Colonic mucosa (tissue), 4 donors: Measurements from ENCODE around the gene C19orf85. TPM values are rescaled to one million over a fixed set of nuclear protein-coding genes. Genes with fewer than 3 reads are reported as not detected.

Source experiments
- DNase-seq: peaks from one replicate; pipeline ENCODE4 v3.0.0-alpha.2; 2020
- H3K27ac ChIP-seq: fragments of 200-600 bp; one replicate; pipeline ENCODE4 v1.8.0; 2021
- H3K27me3 ChIP-seq: fragments of 200-600 bp; one replicate; pipeline ENCODE4 v1.8.0; 2021
- H3K36me3 ChIP-seq: fragments of 200-600 bp; one replicate; pipeline ENCODE4 v1.8.0; 2021
- H3K4me1 ChIP-seq: fragments of 200-600 bp; one replicate; pipeline ENCODE4 v1.8.0; 2021; ENCODE audit warnings: mild to moderate bottlenecking
- H3K4me3 ChIP-seq: fragments of 200-600 bp; one replicate; pipeline ENCODE4 v1.8.0; 2021
- H3K9ac ChIP-seq, 2 donors: one replicate each; pipeline ENCODE4 v1.7.0; 2013; ENCODE audit warnings: control low read depth in 2 of 2, low read depth in 2 of 2, low read length in 2 of 2
- H3K9me3 ChIP-seq: fragments of 200-600 bp; one replicate; pipeline ENCODE4 v1.8.0; 2021
- CTCF ChIP-seq: fragments of 200-600 bp; IDR thresholded peaks from one replicate; pipeline ENCODE4 v1.8.0; 2022; ENCODE audit warnings: antibody characterized with exemption, mild to moderate bottlenecking
- intact Hi-C: fragments of 100-400 bp; cut with DNase I; formaldehyde crosslinking; loops from one replicate; pipeline ENCODE4 v1.14.1; 2022
- total RNA-seq, 2 donors: library from RNA; stranded (reverse); fragmentation: NEBNext Ultra II Directional in 1 of 2; extraction: Animal tissue kit (Norgen Biotek cat#: 25700) in 1 of 2; gene quantifications; one replicate each; pipeline ENCODE4 v1.2.1, GENCODE V29; 2021
- donor health status: healthy.
- donor health status: DM: no; HTN: no; CAD: no.
- donor health status: DM: no; HTN: no; CAD: no.

C19orf85 gene
- total RNA-seq, 2 donors from 2014 or later: not detected

GRCh38 chr19:55491546-55492360 is 27.2 kb upstream of the C19orf85 start:
- H3K27ac ChIP-seq: no peak overlapping the region
- TF ChIP-seq CTCF: no peak

GRCh38 chr19:55490478-55491432 is 26.2 kb upstream of the C19orf85 start:
- no peak for DNase-seq
- no peaks in the 10 kb centered on the region for H3K9me3 ChIP-seq
- no peak overlapping the region for H3K9ac ChIP-seq
- no peak for TF ChIP-seq CTCF
- H3K4me3 ChIP-seq: no peak overlapping the region
- H3K27me3 ChIP-seq: no peaks in the 10 kb centered on the region
- H3K4me1 ChIP-seq: no peaks in the 10 kb centered on the region
- H3K36me3 ChIP-seq: no peaks in the 10 kb centered on the region
- intact Hi-C loops: no loop called here
- no peak overlapping the region for H3K27ac ChIP-seq

More at GRCh38 chr19:55491546-55492360, 27.2 kb upstream of the C19orf85 start:
- no peaks in the 10 kb centered on the region for H3K9me3 ChIP-seq
- DNase-seq: no peak
- no peaks in the 10 kb centered on the region for H3K4me1 ChIP-seq
- H3K9ac ChIP-seq: no peak overlapping the region
- H3K27me3 ChIP-seq: no peaks in the 10 kb centered on the region
- H3K4me3 ChIP-seq: no peak overlapping the region
- intact Hi-C loops: no loop called here
- no peaks in the 10 kb centered on the region for H3K36me3 ChIP-seq

DNA sequence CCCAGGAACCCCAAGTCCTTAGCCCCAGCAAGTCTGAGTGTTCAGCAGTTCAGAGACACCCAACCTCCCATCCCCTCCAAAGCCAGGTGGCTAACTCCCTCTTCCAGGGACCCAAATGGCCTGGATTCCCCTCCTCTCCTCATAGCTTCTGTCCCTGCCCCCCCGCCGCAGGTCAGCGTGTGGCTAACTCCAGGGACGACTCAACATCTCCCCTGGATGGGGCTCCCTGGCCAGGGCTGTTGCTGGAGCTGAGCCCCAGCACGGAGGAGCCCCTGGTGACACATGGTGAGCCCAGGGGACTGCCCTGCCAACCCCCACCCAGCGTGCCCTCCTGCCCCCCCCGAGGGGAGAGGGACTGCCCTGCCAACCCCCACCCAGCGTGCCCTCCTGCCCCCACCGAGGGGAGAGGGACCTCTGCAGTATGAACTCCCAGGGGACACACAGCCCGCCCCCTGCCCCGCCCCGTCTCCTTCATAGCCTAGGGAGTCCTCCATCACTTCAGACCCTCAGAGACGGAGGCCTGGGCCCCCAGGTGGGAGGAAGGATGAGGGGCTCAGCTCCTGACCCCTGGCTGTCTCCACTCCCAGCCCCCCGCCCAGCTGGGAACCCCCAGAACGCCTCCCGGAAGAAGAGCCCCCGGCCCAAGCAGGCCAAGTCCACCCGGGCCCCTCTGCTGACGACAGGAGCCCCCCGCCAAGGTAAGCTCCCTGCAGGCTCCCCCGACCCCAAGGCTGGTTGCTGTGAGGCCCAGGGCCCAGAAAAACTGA is 25.3 kb upstream of the C19orf85 start:
- Histone ChIP-seq H3K27ac (peak overlapping the region; percentile 9), H3K4me3 (no peak overlapping the region)
- intact Hi-C loops: no loop called here

DNA sequence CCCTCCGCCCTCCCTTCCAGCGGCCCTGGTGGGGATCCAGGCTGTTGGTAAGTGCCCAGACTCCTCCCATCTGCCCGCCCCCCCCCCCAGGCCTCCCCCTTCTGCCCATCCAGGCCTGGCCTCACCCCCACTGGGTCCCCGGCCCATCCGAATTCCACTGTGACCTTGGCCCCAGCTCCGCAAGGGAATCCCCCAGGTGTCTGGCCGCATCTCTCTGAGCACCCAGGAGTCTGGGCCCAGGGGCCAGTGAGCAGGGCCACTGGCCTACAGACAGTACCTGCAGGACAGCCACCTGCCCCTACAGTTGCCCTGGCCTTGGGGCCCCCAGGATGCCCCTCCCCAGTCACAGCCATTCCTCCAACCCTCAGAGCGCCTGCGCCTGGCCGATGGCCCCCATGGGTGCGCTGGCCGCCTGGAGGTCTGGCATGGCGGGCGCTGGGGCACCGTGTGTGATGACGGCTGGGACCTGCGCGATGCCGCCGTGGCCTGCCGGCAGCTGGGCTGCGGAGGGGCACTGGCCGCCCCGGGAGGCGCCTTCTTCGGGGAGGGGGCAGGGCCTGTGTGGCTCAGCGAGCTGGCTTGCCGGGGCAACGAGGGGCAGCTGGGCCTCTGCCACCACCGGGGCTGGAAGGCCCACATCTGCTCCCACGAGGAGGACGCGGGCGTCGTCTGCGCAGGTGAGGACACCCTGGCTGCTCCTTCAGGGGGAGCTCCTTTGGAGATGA is 24.6 kb upstream of the C19orf85 start:
- Histone ChIP-seq H3K27ac (peak overlapping the region; percentile 9), H3K4me1 (peaks cover 10% of the 10 kb centered on the region), H3K4me3 (no peak overlapping the region), H3K36me3 (no peaks in the 10 kb centered on the region), H3K9me3 (no peaks in the 10 kb centered on the region), H3K9ac (no peak overlapping the region), H3K27me3 (no peaks in the 10 kb centered on the region)
- no peak for TF ChIP-seq CTCF
- DNase-seq: no peak
- intact Hi-C loops: no loop called here

More for the DNA sequence above, 25.3 kb upstream of the C19orf85 start:
- peaks cover 3% of the 10 kb centered on the region for H3K4me1 ChIP-seq
- no peak for TF ChIP-seq CTCF
- no peaks in the 10 kb centered on the region for H3K27me3 ChIP-seq
- H3K36me3 ChIP-seq: no peaks in the 10 kb centered on the region
- DNase-seq: no peak
- no peak overlapping the region for H3K9ac ChIP-seq
- no peaks in the 10 kb centered on the region for H3K9me3 ChIP-seq
